ENCODE data around the gene VPS16.
"Not testable (repeated sequence)": the region's sequence is repeated elsewhere in the genome, so short reads cannot be mapped to it uniquely, and the experiment has no call there.

The VPS16 gene

GRCh38 chr20:2807929-2808328 is 32.6 kb upstream of the VPS16 start:
- not testable (repeated sequence) for DNase-seq

GRCh38 chr20:2809690-2810089 is 30.9 kb upstream of the VPS16 start:
- DNase-seq = no peak

GRCh38 chr20:2812189-2812588 is 28.4 kb upstream of the VPS16 start:
- DNase-seq = no peak

- DNase-seq = no peak
Measured at GRCh38 chr20:2814076-2814475, 26.5 kb upstream of the VPS16 start.

GRCh38 chr20:2814587-2815051 is 25.9 kb upstream of the VPS16 start, which contains the start of gene C20orf141:
TSS of gene C20orf141 (plus strand) at chr20:2814987. CDS start at chr20:2815185, 198 bp downstream.
- no peak for DNase-seq

- DNase-seq = no peak
Measured at GRCh38 chr20:2815242-2815900, 25.2 kb upstream of the VPS16 start.

GRCh38 chr20:2816030-2816582 is 24.4 kb upstream of the VPS16 start, which contains the start of gene TMEM239:
TSS of gene TMEM239 (plus strand) at chr20:2816364. CDS start at chr20:2816555, 191 bp downstream.
- DNase-seq = no peak

GRCh38 chr20:2816583-2817340 is 23.8 kb upstream of the VPS16 start:
- DNase-seq = no peak

- DNase-seq = no peak
Measured at GRCh38 chr20:2817341-2817726, 23.2 kb upstream of the VPS16 start.

- DNase-seq = no peak
Measured at GRCh38 chr20:2817891-2818595, 22.5 kb upstream of the VPS16 start.

GRCh38 chr20:2820084-2820895 is 20.3 kb upstream of the VPS16 start:
- no peak for DNase-seq

GRCh38 chr20:2820896-2821869 is 19.4 kb upstream of the VPS16 start:
- no peak for DNase-seq

- no peak for DNase-seq
Measured at GRCh38 chr20:2822073-2822472, 18.5 kb upstream of the VPS16 start.

GRCh38 chr20:2825761-2826160 is 14.8 kb upstream of the VPS16 start:
- no peak for DNase-seq

- DNase-seq = no peak
Measured at GRCh38 chr20:2826655-2827054, 13.9 kb upstream of the VPS16 start.

GRCh38 chr20:2829376-2829775 is 11.2 kb upstream of the VPS16 start:
- DNase-seq = no peak

GRCh38 chr20:2831206-2831605 is 9.3 kb upstream of the VPS16 start:
- not testable (repeated sequence) for DNase-seq

- DNase-seq = no peak
Measured at GRCh38 chr20:2833761-2834160, 6.8 kb upstream of the VPS16 start.

GRCh38 chr20:2834401-2835110 is 6.0 kb upstream of the VPS16 start:
- no peak for DNase-seq

- no peak for DNase-seq
Measured at GRCh38 chr20:2835331-2835796, 5.2 kb upstream of the VPS16 start.

All from NCI-H774 (cell line).